ENCODE measurements around the gene IMMP2L.

Gene IMMP2L

DNA sequence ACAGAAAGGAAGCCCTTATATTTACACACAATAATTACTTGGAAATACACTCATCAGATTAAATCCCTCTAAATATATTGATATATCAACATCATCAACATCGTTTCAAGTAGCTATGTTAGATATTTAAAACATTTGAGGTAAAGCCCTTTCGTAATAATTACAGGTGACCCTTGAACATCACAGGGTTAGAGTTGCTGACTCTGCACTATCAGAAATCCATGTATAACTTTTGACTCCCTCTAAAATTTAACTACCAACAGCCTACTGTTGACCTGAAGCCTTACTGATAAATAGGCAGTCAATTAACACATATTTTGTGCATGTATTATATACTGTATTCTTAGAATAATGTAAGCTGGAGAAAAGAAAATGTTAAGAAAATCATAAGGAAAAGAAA, 505.9 kb downstream of the IMMP2L start:
- no peak for DNase-seq

DNA sequence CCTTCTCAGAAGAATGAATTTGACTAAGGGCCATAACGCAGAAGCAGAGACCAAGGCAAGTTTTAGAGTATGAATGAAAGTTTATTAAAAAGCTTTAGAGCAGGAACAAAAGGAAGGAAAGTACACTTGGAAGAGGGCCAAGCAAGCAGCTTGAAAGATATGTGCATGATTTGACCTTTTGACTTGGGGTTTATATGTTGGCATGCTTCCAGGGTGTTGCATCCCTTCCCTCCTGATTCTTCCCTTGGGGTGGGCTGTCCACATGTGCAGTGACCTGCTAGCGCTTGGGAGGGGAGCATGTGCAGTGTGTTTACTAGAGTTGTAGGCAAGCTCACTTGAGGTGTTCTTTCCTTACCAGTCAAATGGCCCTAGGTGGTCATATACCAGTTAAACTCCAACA, 509.3 kb downstream of the IMMP2L start:
- no peak for DNase-seq

DNA sequence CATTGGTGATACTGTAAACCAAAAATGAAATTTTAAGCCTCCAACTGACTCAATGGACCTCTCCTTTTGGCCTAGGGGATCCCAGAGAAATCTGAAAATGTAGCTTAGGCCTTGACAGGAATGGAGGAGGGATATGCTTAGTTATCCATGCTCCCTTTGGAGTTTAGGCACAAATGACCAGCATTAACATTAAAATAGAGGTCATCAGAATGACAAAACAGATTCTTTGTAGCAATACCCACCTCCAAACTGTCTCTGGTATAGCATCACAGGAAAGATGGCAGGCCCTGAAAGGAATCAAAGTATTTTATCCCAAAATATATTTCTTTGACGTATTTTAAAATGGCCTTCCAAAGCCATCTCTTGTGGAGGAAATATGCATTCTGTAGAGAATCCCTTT, 510.5 kb downstream of the IMMP2L start:
- no peak for DNase-seq

DNA sequence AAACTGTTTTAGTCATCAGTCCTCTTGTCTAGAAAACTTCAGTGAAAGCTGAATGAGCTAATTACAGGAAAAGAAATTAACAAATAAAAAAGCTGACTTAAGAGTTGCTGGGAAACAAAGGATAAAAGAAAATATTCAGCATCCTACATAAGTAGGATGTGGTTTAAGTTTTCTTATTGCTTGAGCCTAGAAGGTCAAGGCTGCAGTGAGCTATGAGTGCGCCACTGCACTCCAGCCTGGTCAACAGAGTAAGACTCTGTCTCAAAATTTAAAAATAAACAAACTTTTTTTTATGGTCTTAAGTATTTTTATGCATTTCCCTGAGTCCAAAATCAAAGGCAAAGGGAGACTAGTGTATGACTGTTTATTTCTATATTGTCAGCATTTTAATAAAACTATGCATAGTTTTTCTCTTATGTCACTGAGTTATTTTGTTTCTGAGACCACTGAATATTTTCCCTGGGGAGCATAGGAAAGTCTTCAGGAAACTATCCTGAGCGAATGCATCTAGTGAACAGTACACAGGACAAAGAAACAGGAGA, 511.3 kb downstream of the IMMP2L start:
- DNase-seq = no peak

DNA sequence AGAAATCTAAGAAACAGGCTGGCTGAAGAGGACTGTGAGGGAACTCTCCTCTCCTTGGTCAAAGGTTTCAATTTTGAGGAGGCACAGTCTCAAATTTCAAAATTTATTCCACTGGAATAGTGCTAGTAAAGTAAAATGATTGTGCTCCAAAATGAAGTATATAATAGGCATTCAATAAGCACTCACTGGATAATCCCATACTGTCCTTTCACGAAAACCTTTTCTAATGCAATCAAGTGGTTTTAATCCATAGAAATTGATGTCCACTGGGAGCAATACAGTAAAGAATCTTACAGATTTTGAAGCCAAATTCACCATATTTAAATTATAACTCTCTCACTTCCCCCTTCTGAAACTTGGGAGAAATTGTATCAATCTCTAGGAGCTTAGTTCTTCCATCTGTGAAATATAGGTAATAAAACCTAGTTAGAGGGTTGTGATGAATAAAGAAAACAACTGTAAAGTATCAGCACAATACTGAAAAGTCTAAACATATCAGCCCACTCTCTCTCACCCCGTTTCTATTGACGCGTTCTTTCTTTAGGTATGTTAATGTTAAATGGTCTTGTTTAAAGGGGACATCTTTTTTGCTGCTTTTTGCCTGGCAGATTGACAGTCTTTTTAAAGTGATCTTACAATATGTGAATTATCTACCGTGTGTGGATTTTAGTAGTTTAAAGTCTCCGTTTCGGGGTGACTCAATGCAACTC, 512.2 kb downstream of the IMMP2L start:
- no peak for DNase-seq

DNA sequence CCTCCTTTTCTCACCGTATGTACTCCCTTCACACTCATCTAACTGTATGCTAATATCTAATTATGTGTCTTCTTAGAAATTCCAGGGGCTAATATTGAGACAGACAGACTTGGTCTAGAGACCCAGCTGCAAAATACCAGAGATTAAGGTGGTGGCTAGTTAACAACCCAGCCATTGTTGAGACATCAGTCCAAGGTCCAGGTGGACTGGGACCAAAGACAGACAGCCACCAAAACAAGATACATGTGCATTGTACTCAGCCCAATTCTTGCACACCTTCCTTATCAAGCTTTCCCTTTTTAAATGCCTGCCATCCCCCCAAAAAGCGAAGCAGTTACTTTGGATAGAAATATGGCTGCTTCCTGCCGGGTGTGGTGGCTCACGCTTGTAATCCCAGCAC, 514.7 kb downstream of the IMMP2L start:
- no peak for DNase-seq

DNA sequence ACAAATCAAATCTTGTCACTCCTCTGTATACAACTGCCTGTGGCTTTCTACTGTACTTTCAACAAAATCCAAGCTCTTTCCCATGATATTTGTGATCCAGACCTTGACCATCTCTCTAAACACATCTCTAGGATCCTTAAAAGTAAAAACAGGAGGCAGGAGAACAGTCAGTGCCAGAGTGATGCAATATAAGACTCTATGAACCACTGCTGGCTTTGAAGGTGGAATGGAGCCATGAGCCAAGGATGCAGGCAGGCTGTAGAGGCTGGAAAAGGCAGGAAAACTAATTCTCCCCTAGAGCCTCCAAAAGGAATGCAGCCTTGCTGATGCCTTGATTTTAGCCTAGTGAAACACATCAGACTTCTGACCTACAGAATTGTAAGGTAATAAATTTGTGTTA, 516.8 kb downstream of the IMMP2L start:
- no peak for DNase-seq

DNA sequence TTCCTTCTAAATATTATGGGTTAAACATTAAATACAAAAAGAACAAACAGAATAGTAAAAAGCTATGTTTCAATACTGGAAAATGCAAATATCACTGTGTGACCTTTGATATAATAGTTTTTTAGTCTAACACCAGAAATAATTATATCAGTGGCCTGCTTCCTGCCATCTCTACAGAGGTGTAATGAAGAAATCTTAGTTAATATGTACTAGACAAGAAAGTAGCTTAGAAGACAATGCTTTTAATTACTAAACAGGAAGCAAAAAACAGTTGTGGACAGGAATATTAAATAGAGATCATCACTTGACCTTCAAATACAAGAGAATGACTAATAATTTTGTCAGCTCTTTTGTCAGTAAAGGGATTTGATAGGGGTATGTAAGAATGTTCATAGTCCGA, 518.7 kb downstream of the IMMP2L start:
- DNase-seq = no peak

DNA sequence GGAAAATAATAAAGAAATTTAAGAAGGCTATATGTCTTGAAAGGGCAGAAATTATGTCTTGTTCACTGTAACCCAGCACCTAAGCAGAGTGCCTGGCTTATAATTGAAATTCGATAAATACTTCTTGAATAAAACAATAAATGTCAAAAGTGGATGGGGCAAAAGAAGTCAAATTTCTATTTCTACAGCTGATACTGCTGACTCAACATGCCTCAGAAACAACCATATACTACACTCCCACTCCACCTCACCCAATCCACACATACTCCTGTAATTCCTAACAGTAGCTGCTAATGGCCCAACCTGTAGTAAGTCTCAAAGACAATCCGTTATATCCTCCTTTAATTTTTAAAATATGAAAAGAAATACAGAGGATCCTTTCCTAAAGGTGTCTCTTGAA, 519.5 kb downstream of the IMMP2L start:
- no peak for DNase-seq

DNA sequence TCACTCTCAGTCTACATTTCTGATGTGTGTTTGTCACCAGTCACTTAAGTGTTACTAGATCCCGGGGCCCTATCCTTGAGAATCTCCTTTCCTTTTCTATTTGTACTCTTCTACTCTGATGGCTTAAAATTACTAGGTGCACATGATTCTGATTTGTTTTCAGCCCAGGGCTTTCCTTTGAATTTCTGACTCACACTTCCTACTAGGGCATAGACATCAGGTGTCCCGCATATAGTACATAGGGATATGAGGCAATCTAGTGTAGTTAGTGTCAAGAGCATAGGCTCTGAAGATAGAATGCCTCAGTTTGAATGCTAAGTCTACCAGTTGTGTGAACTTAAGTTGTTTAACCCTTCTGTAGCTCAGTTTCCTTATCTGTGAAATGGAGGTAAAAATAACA, 520.7 kb downstream of the IMMP2L start:
- DNase-seq = no peak

DNA sequence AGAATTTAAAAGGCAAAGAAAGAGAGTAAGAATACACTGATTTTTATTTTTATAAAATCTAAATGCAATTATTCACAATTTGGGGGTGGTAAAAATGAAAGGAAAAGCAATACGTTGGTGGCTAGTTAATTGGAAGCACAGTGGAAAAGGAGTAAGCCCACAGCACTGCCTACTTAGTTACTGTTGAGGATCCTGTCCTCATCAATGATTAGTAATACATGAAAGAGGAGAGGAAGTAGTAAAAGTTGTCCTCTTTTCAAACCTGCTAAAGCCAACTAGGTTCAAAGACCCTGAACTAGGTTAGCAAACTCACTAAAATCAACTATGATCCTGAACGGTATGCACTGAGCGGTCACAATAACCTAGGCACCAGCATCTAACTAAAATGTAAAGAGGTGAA, 524.1 kb downstream of the IMMP2L start:
- DNase-seq = no peak

DNA sequence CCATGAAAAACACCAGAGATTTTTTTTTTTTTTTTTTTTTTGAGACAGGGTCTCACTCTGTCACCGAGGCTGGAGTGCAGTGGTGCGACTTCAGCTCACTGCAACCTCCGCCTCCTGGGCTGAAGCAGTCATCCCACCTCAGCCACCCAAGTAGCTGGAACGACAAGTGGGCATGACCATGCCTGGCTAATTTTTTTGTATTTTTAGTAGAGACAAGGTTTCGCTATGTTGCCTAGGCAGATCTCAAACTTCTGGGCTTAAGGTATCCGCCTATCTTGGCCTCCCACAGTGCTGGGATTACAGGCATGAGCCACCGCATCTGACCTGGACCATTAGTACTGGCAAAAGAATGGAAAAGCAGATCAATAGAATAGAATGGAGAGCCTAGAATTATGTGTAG, 530.4 kb downstream of the IMMP2L start:
- no peak for DNase-seq

DNA sequence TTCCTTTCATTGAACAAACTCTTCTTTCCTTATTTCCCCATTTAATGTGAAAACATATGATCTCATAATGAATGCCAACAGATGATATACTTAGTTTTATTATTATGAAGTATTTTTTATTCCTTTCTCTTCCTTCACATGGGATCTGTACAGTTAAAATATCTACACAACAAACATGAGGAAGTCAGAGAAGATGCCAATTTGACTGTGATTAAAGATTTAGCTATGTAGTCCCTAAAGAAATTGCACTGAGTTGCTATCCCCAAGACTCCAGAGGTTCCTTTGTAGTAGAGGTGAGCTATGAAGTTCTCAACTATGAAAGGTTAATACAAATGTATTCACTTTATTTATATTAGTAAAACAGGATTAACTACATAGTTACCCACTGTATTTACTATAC, 532.0 kb downstream of the IMMP2L start:
- no peak for DNase-seq

DNA sequence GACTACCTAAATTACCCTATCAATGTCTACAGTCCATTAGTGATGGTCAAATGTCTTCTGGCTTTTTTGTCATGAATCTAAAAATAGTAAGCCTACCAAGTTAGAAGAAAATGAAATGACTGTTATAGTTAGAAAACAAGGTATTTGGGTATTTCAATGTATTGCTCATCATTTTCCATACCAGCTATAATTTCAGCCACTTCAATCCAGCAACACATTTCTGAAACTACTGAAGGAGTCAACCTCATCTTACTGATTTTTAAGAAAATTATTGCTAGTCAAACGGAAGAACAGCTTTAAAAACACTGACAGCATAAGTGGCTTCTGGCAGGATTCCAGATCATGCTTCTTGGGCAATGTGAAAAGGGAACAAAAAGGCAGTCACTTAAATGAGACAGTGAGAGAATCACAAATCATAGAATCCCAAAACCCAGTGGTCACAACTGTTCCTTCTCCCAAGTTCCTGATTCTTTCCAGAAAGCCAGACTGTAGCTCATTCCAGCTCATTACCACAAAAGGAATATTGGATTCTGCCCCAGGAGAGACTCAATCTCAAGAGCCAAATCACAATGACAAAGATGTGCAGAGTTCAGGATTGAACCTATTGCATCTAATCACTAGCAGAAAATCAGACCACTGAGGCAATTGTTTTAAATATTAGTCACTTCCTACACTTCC, 532.6 kb downstream of the IMMP2L start:
- DNase-seq = peak; percentile 61

DNA sequence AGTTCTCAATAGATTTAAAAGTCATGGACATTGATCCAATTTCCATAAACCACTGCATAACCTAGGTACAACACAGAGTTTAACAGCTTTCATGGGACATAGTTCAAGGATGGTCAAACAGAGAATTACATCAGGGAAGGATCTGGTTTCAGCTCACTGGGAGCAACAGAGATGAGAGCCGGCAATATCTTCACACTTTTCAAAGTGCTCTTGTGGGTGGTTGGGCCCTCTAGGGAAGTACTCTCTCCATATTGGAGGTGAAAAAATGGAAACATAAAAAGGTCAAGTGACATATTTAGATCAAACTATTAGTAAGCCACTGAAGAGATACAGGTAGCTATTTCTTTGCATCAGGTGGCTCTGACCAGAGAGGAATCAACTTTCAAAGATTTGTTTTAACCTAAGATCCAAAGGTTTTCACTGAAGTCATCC, 533.1 kb downstream of the IMMP2L start:
- no peak for DNase-seq

DNA sequence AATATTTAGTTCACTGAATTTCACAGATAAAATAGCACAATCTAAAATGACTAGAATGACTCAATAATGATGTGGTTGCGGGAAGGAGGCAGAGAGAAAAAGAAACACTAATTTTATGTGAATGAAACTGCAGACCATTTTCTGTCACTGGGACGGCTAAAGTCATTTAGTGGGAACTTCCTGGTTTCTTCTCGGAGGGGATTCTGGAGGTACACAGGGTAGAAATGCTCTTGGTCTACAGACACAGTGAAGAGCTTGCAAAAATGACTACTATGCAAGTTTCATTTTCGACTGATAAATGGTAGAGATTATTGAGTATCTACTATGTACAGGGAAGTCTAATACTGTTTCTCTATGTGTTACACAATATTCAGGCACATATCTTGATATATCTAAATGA, 534.9 kb downstream of the IMMP2L start:
- no peak for DNase-seq

DNA sequence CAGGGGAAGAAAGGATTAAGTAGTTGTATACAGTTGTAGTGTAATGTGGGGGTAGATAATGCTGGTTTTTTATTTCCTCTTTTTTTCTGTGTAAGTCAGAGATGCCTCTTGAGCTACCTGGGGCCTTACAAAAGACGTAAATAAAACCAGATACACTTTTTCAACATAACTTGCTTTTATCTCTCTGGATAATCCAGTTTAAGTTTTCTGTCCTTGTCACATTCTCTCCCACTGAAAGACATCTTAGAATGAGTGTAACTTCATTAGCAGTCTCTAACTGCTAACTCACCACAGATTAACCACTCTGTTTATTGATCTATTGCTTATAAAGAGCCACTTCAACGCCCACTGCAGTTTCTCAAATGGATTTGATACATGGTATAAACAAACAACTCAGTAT, 535.5 kb downstream of the IMMP2L start:
- no peak for DNase-seq

DNA sequence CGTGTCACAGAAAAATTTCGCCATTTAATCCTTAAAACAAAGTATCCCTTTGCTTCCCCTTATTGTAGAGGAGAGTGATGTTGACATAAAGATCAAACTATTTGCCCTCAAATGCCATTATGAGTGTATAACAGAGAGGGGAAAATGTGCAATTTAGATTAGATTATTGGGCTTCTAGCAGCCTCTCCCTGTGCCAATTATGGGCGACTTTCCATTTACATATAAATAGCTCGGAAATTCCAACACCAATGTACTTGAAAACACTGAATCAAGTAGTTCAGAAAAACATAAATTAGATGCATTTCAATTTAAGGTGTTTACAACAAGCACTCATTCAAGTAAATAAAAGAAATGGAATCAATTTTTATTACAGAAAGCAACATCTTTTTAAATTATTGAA, 535.9 kb downstream of the IMMP2L start:
- no peak for DNase-seq

DNA sequence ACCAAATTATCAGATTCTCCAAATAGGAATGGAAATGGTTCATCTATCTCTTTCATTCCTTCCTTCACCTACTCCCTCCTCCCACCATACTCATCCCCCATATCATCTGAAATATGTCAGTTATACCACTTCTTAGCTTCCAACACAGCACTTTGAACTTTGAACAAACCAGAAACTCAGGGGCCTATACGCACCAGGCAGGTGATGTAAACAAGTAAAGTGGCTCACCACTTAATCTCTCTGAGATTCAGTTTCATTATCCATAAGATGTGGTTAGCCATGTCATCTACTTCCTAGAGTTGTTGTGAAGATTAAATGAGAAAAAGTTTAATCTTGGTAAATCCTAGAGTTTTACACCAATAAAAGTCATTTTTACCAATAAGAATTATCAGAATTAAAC, 537.3 kb downstream of the IMMP2L start:
- DNase-seq = no peak

DNA sequence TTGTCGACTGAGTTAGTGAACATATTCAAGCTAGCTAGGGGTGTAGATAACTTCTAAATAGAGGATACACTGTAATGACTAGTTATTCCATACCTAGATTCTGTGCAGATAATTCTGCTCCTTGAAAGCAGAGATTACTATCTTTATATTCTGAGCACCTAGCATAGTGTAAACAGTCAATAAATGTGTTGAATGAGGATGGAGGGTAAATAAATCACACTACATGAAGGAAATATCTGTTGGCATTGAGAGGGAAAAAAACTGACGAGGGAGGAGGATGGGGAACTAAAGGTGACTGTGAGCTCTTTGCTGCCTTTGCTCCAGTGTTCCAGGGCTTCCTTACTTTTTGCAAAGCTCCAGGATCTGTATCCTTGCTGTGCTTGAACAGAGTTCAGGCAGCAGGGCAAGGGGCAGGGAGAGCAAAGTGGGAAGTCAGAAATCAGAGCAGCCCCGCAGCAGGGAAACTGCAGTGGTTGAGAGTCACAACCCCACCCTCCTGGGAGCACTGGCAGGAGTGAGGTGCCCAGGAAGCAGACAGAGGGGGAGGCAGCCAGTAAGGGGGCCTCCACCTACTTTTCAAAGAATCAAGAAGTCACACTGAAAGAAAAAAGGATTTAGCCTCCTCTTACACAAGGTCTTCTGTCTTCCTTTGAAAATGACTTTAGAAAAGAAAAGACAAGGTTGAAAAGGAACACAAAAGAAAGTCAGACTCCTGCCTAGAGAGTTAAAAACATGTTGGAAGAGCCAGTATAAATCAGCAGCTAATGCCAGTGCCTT, 543.1 kb downstream of the IMMP2L start:
- no peak for DNase-seq

DNA sequence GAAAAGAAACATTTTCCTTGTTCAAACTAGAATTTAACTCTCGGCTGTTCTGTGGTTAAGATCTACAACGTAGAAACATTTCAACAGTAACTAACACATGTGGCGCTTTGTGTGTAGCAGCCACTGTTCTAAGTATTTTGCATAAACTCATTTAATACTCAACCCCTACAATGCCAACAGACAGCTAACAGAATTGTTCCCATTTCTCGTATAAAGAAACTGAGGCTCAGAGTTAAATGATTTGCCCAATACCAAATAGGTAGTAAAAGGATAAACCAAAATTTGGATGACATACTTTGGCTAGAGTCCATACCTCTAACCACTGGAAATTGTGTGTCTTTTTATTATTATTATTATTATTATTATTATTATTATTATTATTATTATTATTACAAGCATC, 543.8 kb downstream of the IMMP2L start:
- no peak for DNase-seq

DNA sequence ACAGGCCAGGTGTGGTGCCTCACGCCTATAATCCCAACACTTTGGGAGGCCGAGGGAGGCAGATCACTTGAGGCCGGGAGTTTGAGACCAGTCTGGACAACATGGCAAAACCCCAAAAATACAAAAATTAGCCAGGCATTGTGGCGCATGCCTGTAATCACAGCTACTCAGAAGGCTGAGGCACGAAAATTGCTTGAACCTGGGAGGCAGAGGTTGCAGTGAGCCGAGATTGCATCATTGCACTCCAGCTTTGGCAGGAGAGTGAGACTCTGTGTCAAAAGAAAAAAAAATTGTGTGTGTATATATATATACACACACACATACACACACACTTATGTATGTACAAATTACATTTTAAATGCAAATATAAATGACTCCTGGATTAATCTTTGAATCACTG, 548.2 kb downstream of the IMMP2L start:
- no peak for DNase-seq

DNA sequence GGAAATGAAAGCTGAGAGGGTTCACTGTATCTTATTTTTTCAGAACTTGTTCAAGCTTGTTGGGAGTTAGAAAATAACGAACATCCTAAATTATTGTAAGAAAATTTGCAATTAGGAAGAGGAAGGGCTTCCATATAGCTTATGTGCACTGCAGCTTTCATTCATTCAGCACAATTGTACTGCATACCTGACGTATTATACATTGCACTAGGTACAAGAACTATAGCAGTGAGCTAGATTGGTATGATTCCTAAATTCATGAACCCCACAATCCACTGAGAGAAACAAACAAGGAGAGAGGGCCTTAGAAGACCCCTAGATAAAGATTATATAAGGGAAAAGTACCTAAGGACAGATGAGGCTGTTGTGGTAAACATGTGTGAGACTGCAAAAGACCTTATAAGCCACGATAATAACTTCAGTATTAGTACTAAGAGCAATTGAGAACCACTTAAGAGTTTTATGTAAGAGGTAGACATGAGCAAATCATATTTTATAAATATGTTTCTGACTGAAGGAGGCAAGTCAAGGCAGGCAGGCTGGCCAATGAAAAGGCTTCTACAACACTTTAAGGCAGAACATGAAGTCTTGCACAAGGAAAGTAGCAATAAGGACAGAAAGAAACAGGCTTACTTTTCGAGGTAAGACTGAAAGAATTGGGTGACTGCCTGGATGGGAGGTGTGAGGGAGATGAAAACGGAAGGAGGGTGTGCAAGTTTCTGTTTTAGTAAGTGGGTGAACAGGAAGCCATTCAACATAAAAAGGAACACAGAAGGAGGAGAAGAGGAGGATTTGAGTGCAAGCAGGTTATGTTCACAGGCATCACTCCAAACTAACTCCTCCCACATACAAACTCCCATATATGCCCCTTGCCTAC, 549.3 kb downstream of the IMMP2L start:
- no peak for DNase-seq

All from NCI-H2171 (cell line).